Lung microvascular endothelial cell (primary cell): Measurements from ENCODE around the gene LTN1. TPM values are rescaled to one million over a fixed set of nuclear protein-coding genes. Genes with fewer than 3 reads are reported as not detected.
A peak's percentile ranks its signal among the peaks of the same experiment; 100 is the strongest.

ENCODE experiments used
- DNase-seq, 2 donors: peaks; one replicate each; pipeline versions ENCODE4 v3.0.0 to v3.0.0-alpha.2; 2010; ENCODE audit warnings: low read depth in 2 of 2
- total RNA-seq: library from RNA; depleted of rRNA; stranded (reverse); fragments of >200 nt; gene quantifications from 2 replicates; pipeline ENCODE4 v1.2.1, GENCODE V29; 2014

The LTN1 gene
- total RNA-seq, 1 donor from 2014 or later = 16.5 TPM

DNA sequence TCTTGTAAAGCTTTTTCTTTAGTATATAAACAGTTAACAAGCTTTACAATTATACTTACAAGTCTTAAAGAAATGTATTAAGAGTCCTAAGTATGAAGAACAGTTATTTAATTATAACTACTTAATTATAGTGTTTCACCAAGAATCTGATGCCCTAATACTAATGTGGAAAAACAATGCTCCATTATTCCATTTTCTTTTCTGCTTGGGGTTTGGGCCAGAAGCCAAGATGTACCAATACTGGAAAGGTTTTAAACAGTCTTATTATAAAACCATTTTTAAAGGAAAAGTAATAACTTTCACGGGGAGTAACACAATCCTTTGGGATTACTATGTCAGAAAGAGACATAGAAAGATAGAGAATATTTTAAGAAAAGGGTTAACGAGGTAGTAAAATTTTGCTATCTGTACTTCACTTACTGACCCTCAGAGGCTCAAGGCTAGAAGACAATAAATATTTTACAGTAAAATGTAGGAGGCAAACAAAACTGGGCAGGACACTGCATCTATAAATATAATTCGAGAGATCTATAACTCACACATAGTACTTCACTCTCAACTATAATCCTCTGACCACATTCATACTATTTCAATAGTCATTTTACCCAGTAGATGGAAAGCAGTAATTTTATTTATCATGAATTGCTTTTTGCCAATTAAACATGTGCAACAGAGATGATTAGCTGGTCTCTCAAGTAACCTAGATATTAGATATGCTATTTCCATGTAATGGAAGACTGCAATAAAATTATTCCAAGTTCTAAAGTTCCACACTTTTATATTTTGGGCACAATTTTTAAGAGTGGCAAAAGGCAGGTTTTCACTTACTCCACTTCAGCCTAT, 63.9 kb downstream of the LTN1 start:
- DNase-seq = no peak

- no peak for DNase-seq
Measured at GRCh38 chr21:28927130-28927529, 65.5 kb downstream of the LTN1 start.

GRCh38 chr21:28923439-28923975, 69.2 kb downstream of the LTN1 start:
- DNase-seq = no peak

- DNase-seq = no peak
Measured at GRCh38 chr21:28922368-28922767, 70.3 kb downstream of the LTN1 start.

GRCh38 chr21:28916150-28916893, 76.4 kb downstream of the LTN1 start:
- DNase-seq = no peak

GRCh38 chr21:28913071-28913470, 79.6 kb downstream of the LTN1 start:
- no peak for DNase-seq

GRCh38 chr21:28910280-28910887, 82.3 kb downstream of the LTN1 start:
- DNase-seq = no peak

GRCh38 chr21:28908351-28908750, 84.3 kb downstream of the LTN1 start:
- DNase-seq = no peak

- no peak for DNase-seq
Measured at GRCh38 chr21:28906841-28907240, 85.8 kb downstream of the LTN1 start.

- DNase-seq = no peak
Measured at GRCh38 chr21:28906236-28906635, 86.4 kb downstream of the LTN1 start.

- DNase-seq = no peak
Measured at GRCh38 chr21:28904961-28905435, 87.7 kb downstream of the LTN1 start.

- no peak for DNase-seq
Measured at GRCh38 chr21:28903448-28903847, 89.2 kb downstream of the LTN1 start.

GRCh38 chr21:28900481-28900880, 92.2 kb downstream of the LTN1 start:
- DNase-seq = no peak

DNA sequence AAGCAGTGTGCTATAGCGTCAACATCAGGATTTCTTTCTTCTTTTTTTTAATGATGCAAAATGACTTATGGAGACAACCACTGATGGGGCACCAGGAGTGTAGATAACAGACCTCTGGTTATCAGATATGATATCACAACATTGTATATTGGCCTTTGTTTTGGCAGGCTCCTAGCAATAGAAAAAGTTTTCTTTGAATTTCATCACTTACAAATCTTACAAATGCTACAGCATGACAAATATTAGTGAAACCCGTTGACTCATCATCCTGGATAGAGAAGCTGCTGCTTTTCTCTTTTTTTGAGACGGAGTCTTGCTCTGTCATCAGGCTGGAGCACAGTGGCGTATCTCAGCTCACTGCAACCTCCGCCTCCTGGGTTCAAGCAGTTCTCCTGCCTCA, 92.9 kb downstream of the LTN1 start:
- DNase-seq = no peak

GRCh38 chr21:28899220-28899619, 93.5 kb downstream of the LTN1 start:
- no peak for DNase-seq

DNA sequence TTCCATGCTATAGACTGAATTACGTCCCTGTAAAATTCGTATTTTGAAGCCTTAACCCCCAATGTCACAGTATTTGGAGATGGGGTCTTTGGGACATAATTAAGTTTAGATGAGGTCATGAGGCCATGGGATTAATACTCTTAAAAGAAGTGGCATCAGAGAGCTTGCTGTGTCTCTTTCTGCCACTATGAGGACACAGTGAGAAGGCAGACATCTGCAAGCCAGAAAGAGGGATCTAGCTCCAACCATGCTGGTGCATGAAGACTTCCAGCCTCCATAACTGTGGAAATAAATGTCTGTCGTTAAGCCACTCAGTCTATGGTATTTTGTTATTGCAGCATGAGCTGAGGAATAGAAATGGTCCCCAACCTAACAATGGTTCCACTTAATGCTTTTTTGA, 99.0 kb downstream of the LTN1 start:
- DNase-seq = no peak

GRCh38 chr21:28892199-28893111, 100.2 kb downstream of the LTN1 start:
- DNase-seq = no peak

GRCh38 chr21:28885853-28886177, 106.9 kb downstream of the LTN1 start:
- no peak for DNase-seq

GRCh38 chr21:28884976-28885852, 107.5 kb downstream of the LTN1 start:
- DNase-seq = peak; percentile 91 to 94

DNA sequence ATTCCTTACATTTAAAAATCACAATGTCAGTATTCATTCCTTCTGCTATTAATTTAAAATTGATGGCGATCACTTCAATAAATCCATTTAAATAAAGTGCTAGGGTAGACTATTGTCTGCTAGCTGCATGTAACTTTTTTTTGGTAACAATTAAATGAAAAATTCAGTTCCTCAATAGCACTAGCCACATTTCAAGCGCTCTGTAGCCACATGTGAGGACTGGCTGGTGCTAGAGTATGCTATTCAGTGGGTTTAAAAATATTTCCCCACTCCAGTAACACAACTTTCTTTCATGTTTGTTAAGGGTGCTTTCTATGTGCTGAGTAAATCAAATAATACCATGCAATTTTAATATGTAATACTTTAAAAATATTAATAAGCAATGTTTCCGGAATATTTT, 108.2 kb downstream of the LTN1 start:
- DNase-seq = peak; percentile 6 to 25
